HG02852 (cell line): Measurements from ENCODE around the gene DNMT3B.
"Not testable (repeated sequence)": the region's sequence is repeated elsewhere in the genome, so short reads cannot be mapped to it uniquely, and the experiment has no call there.

Experiments used
- ATAC-seq: cut with Tn5 transposase; IDR thresholded peaks from one replicate; pipeline ENCODE4 v1.9.1; 2021; ENCODE audit warnings: mild to moderate bottlenecking, moderate library complexity; ENCODE audit not compliant: unreplicated experiment

The DNMT3B gene

DNA sequence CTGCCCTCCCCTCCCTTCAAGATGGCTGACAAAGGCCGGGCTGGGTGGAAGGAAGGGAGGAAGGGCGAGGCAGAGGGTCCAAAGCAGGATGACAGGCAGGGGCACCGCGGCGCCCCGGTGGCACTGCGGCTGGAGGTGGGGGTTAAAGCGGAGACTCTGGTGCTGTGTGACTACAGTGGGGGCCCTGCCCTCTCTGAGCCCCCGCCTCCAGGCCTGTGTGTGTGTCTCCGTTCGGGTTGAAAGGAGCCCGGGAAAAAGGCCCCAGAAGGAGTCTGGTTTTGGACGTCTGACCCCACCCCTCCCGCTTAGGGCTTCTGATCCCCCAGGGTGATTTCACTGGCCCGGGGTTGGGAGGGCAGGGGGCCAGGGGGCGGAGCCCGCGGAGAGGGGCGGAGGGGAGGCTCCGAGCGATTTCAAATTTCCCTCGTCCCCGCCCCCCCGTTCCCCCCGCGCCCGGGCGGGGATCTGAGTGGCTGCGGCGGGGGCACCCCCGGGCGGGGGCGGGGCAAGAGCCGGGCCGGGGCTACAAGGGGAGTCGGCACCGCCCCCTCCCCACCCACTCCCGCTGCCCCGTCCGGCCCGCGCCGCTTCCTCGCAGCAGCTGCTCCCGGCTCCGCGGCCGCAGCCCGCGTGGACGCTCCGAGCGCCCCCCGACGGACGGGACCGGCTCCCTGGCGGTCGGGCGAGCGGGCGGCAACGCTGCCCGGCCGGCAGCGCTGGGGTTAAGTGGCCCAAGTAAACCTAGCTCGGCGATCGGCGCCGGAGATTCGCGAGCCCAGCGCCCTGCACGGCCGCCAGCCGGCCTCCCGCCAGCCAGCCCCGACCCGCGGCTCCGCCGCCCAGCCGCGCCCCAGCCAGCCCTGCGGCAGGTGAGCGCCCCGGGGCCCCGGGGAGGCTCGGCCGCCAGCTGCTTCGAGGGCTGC lies at the start of gene DNMT3B:
TSS of gene DNMT3B (plus strand) at position 555 of the 923 bp plus-strand sequence. CDS start 17,939 bp downstream, outside the sequence.
- ATAC-seq, result peak; percentile 58

DNA sequence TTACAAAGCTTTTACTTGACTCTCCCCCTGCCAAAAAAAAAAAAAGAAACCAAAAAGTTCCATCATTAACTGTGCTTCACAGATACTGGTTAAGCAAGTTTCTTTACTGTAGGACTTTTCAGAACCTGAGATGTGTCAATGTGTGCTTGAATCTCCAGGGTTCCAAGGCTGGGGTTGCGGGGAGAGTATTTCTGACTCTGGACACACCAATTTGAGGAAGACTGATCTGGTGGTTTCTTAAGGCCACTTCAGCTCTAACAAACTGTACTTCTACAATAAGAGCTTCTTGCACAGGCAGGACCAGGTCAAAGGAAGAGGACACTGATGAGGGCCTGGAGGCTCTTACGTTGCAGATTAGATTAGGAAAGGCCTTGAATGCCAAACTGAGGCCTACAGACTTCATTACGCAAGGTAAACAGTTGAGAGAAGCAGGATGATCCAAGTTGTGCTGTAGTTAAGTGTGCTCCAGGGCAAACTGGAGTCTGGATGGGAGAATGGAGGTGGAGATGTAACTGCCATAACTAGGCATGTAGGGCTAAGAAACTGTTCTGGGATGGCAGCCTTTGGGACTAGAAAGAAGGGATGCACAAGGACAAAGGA lies 43.3 kb upstream of the DNMT3B start:
- no peak for ATAC-seq

DNA sequence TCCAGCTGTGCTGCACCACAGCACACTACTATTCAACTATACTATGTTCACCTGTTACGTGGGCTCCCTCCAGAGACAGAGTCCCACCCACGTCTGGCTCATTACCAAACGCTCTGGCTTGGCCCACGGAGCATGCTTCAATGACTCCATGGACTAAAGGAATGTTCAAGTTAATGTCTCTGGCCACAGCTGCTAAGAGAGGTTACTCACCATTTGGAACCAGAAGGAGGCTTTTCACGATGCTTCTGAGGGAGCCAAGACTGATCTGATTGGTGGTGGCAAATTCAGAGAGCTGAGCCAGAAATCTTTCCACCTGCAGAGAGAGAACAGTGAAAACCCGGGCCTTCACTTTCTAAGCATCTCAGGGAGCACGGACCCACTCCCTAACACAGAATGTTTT lies 34.5 kb upstream of the DNMT3B start:
- ATAC-seq, result no peak

DNA sequence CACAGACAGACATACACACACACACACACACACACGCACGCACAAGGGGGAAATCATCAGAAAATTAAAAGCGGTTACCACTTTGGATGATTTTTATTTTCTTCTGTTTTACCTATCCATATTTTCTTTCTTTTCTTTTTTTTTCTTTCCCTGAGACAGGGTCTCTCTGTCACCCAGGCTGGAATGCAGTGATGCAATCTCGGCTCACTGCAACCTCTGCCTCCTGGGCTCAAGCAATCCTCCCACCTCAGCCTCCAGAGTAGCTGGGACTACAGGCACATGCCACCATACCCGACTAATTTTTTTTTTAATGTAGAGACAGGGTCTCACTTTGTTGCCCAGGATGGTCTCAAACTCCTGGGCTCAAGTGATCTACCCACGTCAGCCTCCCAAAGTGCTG lies 33.8 kb upstream of the DNMT3B start:
- ATAC-seq, result not testable (repeated sequence)

DNA sequence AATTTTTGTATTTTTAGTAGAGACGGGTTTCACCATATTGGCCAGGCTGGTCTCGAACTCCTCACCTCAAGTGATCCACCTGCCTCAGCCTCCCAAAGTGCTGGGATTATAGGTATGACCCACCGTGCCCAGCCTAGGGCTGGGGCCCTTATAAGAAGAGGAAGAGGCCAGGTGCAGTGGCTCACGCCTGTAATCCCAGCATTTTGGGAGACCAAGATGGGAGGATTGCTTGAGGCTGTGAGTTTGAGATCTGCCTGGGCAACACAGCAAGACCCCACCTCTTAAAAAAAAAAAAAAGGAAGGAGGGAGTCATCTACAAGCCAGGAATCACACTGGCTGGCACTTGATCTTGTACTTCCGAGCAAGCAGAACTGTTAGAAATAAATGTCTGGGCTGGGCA lies 32.9 kb upstream of the DNMT3B start:
- ATAC-seq, result not testable (repeated sequence)

DNA sequence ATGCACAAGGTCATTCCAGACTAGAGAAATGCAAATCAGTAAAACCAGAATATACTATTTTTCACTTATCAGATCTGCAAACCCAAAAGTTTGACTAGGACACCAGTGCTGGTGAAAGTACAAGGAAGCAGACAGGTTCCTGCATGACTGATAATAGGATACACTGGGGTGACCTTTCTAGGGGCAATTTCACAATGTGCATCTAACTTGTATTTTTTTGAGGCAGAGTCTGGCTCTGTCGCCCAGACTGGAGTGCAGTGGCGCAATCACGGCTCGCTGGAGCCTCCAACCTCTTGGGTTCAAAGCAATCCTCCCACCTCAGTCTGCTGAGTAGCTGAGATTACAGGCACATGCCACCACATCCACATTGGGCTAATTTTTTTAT lies 30.3 kb upstream of the DNMT3B start:
- ATAC-seq, result no peak

DNA sequence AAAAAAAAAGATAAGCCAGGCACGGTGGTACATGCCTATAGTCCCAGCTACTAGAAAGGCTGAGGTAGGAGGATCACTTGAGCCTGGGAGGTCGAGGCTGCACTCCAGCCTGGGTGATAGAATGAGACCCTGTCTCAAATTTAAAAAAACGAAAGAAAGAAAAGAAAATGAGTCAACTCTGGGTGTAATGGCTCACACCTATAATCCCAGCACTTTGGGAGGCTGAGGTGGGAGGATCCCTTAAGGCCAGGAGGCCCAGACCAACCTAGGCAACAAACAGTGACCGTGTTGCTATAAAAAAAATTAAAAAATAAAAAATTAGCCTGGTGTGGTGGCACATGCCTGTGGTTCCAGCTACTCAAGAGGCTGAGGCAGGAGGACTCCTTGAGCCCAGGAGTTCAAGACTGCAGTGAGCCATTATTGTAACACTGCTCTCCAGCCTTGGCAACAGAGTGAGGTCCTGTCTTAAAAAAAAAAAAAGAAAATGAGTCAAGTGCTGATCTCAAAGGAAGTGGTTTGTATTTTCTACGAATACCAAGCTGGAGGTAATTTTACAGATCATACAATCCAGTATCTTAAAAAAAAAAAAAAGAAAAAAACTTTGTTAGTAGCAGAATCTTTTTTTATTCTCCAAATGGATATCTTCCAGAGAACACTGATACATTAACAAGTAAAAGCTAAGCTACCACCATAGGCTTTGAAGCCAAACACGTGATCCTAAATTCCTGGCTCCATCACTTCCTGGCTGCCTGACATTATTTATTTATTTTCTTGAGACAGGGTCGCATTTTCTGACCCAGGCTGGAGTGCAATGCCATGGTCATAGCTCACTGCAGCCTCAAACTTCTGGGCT lies 24.6 kb upstream of the DNMT3B start:
- ATAC-seq, result no peak

DNA sequence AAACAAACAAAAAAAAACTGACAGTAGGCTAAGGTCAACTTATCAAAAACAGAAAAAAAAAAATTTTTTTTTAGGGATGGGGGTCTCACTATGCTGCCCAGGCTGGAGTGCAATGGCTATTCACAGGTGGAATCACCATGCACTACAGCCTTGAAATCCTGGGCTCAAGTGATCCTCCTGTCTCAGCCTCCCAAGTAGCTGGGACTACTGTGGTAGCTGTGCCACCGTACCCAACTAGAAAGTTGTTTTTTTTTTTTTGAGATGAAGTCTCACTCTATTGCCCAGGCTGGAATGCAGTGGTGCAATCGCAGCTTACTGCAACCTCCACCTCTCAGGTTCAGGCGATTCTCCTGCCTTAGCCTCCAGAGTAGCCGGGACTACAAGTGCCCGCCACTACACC lies 21.0 kb upstream of the DNMT3B start:
- no peak for ATAC-seq

DNA sequence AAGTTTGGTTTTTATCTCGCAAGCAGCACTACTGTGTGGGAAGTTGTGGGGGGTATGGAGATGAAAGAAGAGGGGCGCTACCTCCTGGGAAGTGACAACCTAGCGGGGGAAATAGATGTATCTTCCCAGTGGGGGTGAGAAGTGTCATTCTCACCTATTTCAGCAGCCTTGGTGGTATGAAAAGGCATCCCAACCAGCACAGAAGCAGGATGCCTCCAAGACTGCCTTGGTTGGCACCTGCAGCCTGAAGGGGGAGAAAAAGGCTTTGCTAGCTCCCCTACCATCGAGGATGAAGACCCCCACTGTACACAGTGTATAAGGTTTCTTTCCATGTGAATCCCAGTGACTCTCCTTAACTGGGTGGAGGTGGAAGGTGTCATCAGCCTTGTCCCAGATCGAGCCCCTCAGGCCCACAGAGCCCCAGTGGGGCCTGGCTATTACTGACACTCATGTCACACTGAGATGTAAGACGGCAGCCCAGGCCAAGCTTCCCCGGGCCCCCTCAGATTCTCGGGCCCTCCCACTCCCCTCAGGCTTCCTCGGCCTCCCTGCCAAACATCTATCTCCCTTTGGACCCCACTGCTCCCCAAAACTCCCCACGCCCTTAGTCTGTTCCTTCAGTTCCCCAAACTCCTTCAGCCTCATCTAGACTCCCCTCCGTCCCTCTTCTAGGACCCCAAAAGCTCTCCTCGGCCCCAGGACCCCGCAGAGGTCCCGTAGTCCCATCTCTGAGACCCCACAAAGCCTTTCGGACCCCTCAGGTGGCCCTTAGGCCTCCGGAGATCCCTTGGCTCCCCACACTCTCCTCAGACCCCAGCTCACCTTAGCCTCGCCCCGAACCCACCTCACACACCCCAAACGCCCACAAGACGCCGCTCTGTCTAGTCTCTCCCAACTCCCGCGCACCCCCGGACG lies 19.6 kb upstream of the DNMT3B start:
- ATAC-seq, result no peak

DNA sequence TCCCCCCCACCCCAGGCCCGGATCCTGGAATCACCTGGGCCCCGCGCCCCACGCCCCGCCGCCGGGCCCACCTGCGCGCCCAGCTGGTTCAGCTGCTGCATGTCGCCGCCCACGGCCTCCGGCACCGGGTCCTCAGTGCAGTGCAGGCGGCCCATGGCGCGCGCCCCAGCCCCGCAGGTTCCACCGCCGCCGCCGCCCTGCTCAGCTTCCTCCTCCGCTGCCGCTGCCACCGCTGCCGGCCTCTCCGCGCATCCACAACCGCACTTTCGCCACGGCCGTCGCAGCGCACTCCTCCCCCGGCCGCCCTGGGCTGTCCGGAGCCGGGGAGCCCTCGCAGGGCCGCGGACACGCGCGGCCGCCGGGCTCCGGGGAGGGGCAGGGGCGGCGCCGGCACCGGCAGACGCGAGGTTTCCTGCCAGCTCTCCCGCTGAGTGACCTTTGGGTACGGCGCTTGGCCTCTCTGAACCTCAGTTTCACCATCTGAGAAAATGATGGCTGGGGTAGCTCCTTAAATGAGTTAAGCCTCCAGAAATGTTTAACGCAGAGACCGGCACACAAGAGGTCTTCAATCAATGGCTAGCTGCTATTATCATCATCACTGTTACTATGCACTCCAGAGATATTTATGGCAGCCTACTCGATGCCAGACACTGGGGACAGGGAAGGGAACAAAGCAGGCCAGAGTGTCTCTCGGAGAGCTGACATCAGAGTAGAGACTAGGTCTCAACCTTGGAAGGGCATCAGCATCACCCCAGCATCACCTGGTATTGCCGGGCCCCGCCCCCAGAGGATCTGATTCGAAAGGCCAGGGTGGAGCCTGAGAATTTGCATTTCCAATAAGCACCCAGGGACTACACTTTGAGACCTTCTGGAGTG lies 18.7 kb upstream of the DNMT3B start, which contains the start of gene COMMD7:
TSS of gene COMMD7 (minus strand) at position 231 of the 876 bp plus-strand sequence. CDS start at position 155, 76 bp downstream.
- peak; percentile 50 for ATAC-seq

DNA sequence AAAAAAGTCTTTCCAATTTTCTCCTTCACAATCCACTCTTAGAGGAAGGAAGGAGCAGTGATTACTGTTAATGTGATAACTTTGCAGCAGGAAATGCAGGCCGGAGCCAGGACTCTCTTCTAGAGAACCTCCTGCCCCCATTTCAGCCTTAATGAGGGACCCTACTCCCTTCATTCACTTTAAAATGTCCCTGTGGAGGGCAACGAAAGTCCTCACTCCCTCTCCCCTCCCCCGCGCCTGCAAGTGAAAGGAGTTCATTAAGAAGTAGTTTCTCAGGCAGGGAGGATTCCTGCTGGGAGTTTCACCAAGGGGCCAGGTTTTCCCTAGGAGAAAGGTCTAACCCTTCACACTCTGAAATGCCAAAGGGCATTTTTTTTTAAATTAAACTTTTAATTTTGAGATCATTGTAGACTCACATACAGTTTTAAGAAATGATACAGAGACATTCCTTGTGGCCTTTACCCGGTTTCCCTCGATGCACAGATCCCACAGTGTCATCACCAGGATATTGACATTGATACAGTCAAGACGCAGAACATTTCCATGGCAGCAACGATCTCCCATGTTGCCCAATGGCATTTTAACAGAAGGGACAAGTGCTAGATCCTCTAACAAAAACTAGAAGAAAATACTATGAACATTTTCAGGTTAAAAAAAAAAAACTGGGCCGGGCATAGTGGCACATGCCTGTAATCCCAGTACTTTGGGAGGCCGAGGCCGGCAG lies 12.1 kb upstream of the DNMT3B start:
- ATAC-seq, result no peak

DNA sequence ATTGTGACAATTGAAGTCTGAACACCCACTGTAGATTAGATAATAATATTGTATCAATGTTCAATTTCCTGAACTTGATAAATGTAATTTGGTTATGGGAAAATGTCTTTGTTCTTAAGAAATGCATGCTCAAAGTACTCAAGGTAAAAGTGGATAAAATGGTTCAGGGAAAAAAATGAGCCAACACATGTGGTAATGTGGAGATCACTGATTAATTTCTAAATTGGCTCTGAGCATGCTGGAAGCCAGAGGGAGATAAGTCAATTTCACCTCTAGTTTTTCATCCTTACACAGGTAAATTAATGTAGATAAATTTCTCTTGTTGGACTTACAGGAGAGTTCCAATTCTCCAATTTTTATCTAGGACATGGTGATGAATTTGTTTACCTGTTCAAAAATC lies 10.9 kb upstream of the DNMT3B start:
- ATAC-seq, result no peak

DNA sequence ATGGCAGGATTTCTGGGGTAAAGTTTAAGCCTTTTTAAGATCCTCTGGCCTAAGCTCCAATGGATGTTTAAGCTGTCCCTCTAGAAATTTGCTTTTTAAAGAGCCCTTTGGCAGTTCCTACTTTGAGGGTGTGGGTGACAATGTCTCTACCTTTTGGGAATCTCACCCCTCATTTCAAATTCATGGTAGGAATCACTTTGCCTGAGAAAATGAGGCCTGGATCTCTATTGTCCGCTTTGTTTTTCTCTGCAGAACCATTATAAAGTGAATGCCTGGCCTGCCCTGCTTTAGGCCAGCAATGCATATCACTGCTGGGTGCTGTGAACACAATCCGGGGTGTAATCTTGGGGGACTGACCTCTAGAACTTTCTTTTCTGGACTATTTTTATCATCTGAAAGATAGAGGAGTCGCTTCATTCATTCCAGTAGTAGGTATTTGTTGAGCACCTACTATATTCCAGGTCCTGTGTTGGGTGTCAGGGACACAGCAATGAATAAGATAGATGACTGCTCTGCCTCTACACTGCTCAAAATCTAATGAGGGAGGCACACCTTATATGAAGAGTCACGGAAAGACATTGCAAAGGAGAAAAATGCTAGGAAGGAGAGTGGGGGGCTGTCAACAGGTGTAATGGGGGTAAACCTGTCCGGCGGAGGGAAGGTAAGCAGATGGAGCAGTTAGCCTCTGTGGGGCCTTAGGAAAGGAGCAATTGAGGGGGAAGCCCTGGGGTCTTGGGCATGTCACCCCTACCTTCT lies 10.3 kb upstream of the DNMT3B start:
- no peak for ATAC-seq

DNA sequence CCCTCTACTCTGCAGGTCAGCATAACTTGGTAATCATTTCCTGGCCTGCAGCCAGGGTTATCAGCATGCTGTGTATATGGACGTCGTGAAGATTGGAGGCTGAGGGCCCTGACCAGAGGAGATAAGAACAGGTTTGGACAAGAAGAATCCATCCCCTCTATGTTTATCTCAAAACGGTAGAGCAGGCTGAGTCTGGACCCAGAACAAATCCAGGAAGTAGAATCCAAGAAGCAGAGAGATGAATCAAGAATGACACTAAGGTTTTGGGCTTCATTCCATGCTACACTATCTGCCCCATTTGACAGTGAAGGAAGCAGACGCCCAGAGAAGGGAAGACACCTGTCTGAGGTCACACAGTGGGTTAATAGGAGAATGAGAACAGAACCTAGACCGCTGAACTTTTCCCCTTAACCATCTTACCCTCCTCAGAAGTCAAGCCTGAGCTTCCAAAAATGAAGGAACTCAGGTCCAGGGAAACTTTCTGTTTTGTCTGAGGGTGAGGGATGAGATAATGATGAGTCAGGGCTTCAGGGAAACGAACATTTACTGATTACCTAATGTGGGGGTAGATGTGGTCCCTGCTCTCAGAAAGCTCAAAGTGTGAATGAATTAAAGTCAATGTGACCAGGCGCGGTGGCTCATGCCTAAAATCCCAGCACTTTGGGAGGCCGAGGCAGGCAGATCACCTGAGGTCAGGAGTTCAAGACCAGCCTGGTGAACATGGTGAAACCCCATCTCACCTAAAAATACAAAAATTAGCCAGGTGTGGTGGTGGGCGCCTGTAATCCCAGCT lies 9.5 kb upstream of the DNMT3B start:
- no peak for ATAC-seq

DNA sequence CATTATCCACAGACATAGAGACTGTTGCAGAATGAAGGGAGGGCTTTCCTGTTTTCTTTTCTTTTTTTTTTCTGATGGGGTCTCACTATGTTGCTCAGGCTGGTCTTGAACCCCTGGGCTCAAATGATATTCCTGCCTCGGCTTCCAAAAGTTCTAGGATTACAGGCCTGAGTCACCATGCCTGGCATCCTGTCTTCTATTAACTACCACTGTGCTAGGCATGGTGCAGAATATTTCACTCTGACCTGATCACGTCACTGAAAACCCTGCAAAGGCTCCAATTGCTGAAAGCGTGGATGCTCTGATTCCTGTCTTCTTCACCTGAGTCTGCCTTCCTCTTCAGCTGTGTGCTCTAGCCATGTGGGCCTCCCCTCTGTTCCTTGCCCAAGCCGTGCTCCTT lies 8.5 kb upstream of the DNMT3B start:
- no peak for ATAC-seq

DNA sequence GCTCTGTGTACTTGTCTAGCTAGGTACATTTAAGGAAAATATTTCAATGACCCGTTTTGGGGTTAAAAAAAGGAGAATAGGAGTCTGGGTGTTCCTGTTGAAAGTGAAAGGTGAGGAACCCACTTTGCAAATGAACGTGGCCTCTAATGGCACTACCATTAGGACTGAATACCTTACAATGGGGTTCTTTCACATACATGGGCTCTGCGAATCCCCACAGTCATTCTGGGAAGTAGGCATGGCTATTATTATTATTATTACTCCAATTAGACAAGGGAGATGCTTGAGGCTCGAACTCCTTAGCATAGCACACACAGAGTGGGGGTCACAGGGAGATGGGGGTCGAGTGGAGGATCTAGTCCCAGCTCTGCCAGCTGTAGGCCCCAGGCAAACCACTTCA lies 6.0 kb upstream of the DNMT3B start:
- no peak for ATAC-seq

DNA sequence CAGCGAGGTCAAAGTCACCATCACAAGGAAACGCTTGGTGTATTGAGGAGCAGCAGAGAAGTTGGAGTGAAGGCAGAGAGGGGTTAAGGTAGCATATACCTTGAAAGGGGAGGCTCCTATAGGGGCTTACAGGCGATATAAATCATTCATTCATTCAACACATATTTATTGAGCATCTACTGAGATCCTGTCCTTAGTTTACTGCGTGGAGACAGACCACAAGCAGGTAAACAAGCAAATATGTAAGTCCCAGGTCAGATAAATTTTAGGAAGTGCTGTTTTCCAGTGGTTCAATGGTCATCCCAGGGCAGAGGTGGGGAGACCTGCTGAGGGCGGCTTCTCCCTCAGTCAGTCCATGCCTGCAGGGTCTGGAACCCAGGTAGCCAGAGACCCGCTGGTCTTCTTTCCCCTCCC lies 761 bp upstream of the DNMT3B start:
- ATAC-seq, result no peak
